Forelimb muscle (tissue), 1 donor: Measurements from ENCODE around the gene RBMY1J. TPM values are rescaled to one million over a fixed set of nuclear protein-coding genes. Genes with fewer than 3 reads are reported as not detected.
"Not testable (repeated sequence)": the region's sequence is repeated elsewhere in the genome, so short reads cannot be mapped to it uniquely, and the experiment has no call there.

Source experiments
- DNase-seq: peaks from one replicate; pipeline ENCODE4 v3.0.0-alpha.2; 2013; ENCODE audit warnings: low read depth
- polyA plus RNA-seq: library from polyadenylated mRNA; unstranded; fragments of 120-200 nt; gene quantifications from one replicate; pipeline ENCODE4 v1.2.1, GENCODE V29; 2013; ENCODE audit not compliant: insufficient read length

The RBMY1J gene
- polyA plus RNA-seq: not detected

- not testable (repeated sequence) for DNase-seq
Observed at GRCh38 chrY:22403110-22403509, at the start of gene RBMY1J. Gene RBMY1J (plus strand): TSS chrY:22403410. CDS start chrY:22405448, 2,038 bp downstream.

DNA sequence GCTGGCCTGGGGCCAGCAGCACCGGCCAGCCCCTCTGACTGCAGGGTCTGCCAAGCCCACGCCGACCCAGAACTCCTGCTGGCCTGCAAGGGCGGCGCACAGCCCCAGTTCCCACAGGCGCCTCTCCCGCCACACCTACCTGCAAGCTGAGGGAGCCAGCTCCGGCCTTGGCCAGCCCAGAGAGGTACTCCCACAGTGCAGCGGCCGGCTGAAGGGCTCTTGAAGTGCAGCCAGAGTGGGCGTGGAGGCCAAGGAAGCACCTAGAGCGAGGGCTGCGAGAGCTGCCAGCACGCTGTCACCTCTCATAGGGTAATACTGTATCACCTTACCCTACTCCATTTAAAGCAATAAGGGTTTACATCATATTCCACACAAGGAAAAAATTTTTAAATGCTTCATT is 35.8 kb upstream of the RBMY1J start:
- no peak for DNase-seq

GRCh38 chrY:22370623-22371022 is 32.6 kb upstream of the RBMY1J start:
- DNase-seq: no peak

GRCh38 chrY:22373494-22373893 is 29.7 kb upstream of the RBMY1J start:
- DNase-seq: no peak

DNA sequence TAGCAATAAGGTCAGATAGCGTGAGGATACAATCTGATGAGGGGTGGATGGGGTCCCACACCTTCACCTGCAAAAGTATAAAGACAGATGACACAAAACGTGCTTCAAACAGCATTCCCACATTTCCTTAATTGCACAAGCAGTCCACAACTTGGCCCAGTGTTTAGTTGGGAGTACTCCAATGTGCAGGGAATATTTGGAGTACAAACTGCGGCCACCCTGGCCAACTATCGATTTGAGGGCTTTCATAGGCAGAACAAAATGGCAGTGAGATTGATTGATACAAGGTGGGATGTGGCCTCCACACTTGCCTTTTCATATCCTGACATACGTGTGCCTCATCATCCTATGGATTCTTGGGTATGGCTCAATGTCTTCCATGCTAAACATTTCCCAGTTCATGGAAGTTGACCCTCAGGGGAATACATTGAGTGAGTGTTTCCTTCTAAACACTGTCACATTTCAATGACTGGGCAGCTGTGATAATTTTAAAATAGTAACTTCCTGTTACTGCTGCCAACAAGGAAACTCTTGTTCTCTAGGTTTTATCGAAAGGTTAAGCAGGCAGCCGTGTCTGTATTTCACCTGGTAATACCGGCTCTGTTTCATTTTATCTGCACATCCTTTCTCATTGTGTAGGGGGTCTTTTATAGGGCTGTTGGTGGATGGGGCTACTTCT is 41.6 kb downstream of the RBMY1J start:
- not testable (repeated sequence) for DNase-seq

DNA sequence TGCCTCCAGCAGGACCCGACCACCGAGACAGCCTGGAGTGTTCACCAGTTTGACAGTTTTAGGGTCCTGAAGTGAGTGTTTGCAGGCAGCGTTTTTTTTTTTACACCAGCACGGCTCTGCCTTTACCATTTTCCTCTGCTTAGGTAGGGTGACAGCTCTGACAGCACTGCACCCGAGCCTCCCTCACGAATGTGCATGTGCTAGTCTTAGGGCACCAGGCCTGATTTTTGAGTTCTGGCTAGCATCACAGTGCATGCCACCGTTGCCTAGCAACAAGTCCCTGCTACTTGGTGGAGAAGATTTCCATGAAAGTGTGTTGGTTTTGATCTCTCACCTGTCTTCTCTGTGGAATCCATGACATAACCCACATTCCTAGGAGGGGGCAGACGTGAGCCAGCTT is 52.3 kb downstream of the RBMY1J start:
- DNase-seq: not testable (repeated sequence)

DNA sequence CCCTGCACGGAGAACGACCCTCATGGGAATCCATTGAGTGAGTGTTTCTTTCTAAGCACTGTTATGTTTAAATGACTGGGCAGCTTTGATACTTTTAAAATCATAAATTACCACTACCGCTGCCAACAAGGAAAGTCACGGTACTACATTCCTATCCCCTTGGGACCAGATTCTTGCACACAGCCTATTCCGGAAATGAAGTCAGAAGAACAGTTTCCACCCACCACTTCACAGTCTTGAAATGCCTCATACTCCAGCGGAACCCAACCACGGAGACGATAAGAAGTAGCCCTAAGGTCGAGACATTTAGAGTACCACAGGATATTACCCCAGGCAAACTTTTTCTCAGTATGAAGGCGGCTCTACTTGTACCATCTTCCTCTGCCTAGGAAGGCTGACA is 58.8 kb downstream of the RBMY1J start:
- not testable (repeated sequence) for DNase-seq

Other genes starting within 250 kb of the RBMY1J start
- not detected for gene RBMY1F, start 220.5 kb upstream of the RBMY1J start, polyA plus RNA-seq